ENCODE data around the gene FYN.

The FYN gene

GRCh38 chr6:111770263-111771093 is 102.8 kb downstream of the FYN start:
- no peak for DNase-seq (ENCODE audit: low read depth)

GRCh38 chr6:111769365-111770152 is 103.7 kb downstream of the FYN start:
- no peak overlapping the region for H3K4me3 ChIP-seq (replicated peaks; ENCODE audit: low read depth, low read length)
- no peak for DNase-seq (ENCODE audit: low read depth)
- no peak for TF ChIP-seq CTCF (IDR thresholded peaks at IDR 0.05; ENCODE audit: low read length, missing control alignments)

More at GRCh38 chr6:111770263-111771093, 102.8 kb downstream of the FYN start:
- no peak overlapping the region for H3K4me3 ChIP-seq (replicated peaks; ENCODE audit: low read depth, low read length)
- TF ChIP-seq CTCF (IDR thresholded peaks at IDR 0.05; ENCODE audit: low read length, missing control alignments) = no peak

- no peak for DNase-seq (ENCODE audit: low read depth)
- TF ChIP-seq CTCF (IDR thresholded peaks at IDR 0.05; ENCODE audit: low read length, missing control alignments) = no peak
- no peak overlapping the region for H3K4me3 ChIP-seq (replicated peaks; ENCODE audit: low read depth, low read length)
These were observed 104.9 kb downstream of the FYN start for GRCh38 chr6:111768431-111768770.

- no peak for DNase-seq (ENCODE audit: low read depth)
- no peak for TF ChIP-seq CTCF (IDR thresholded peaks at IDR 0.05; ENCODE audit: low read length, missing control alignments)
- no peak overlapping the region for H3K4me3 ChIP-seq (replicated peaks; ENCODE audit: low read depth, low read length)
These were observed 105.4 kb downstream of the FYN start for GRCh38 chr6:111767752-111768430.

GRCh38 chr6:111766201-111766857 is 106.9 kb downstream of the FYN start:
- peak; percentile 44 for DNase-seq (ENCODE audit: low read depth)
- no peak overlapping the region for H3K4me3 ChIP-seq (replicated peaks; ENCODE audit: low read depth, low read length)
- no peak for TF ChIP-seq CTCF (IDR thresholded peaks at IDR 0.05; ENCODE audit: low read length, missing control alignments)

- DNase-seq (ENCODE audit: low read depth) = no peak
- no peak overlapping the region for H3K4me3 ChIP-seq (replicated peaks; ENCODE audit: low read depth, low read length)
- TF ChIP-seq CTCF (IDR thresholded peaks at IDR 0.05; ENCODE audit: low read length, missing control alignments) = no peak
These were observed 107.5 kb downstream of the FYN start for GRCh38 chr6:111765763-111766162.

Measured in fibroblast of pulmonary artery (primary cell).